GM19351 (cell line): ENCODE measurements around the gene SRL.
A peak's percentile ranks its signal among the peaks of the same experiment; 100 is the strongest.

ENCODE experiments used
- ATAC-seq: cut with Tn5 transposase; IDR thresholded peaks from one replicate; pipeline ENCODE4 v1.9.1; 2021; ENCODE audit warnings: mild to moderate bottlenecking, moderate library complexity; ENCODE audit not compliant: unreplicated experiment

The SRL gene

GRCh38 chr16:4241928-4242283, at the start of gene SRL:
Gene SRL, minus strand, starts transcription at chr16:4242080. Its CDS starts 13 bp downstream, at chr16:4242067.
- no peak for ATAC-seq

DNA sequence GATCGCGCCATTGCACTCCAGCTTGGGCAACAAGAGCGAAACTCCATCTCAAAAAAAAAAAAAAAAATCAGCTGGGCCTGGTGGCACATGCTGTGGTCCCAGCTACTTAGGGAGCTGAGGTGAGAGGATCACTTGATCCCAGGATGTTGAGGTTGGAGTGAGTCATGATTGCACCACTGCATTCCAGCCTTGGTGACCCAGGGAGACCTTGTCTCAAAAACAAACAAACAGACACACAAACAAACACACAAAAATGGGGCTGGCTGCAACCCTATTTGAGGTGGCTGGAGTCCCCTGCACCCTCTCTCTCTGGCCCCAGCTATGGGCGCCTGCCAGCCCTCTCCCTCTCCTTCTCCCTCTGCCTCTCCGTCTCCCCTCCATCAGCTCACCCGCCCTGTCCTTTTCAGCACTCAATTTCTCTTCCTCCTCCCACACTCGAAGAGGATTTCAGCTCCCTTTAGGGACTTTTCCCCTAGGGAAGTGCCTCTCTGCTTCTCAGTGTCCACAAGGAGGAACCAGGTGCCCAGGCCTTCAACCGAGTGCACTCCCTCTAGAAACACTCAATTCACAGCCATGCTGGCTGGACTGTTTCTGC, 48.5 kb upstream of the SRL start:
- no peak for ATAC-seq

- ATAC-seq, result peak; percentile 80
These were observed 46.5 kb upstream of the SRL start for GRCh38 chr16:4288148-4288921.

GRCh38 chr16:4285167-4285566, 43.3 kb upstream of the SRL start:
- ATAC-seq, result no peak

DNA sequence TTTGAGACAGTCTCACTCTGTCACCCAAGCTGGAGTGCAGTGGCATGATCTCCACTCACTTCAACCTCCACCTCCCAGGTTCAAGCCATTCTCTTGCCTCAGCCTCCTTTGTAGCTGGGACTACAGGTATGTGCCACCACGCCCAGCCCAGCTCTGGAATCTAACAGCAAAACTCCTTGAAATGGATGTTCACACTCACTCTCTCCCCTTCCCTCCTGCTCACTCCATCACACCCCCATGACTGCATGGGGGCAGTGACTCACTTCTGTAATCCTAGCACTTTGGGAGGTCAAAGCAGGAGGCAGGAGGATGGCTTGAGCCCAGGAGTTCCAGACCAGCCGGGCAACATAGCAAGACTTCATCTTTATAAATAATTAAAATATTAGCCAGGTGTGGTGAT, 42.1 kb upstream of the SRL start:
- no peak for ATAC-seq

- ATAC-seq, result no peak
These were observed 41.6 kb upstream of the SRL start for GRCh38 chr16:4283441-4283840.

- ATAC-seq, result no peak
These were observed 38.7 kb upstream of the SRL start for GRCh38 chr16:4280625-4281024.

DNA sequence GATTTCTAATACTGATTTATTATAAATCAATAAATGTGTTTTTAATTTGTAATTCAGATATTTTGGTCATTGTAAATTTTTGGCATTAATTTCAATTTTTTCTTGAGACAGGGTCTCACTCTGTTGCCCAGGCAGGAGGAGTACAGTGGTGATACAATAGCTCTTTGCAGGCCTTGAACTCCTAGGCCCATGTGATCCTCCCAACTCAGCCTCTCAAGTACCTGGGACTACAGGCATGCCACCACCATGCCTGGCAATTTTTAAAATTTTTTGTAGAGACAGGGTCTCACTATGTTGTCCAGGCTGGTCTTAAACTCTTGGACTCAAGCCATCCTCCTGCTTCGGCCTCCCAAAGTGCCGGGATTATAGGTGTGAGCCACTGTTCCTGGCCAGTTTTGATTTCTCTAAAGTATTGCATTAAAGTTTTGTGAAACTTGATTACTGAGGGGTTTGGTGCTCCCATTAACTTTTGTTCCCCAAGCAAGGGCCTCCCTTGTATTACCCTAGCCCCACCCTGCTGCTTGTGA, 36.2 kb upstream of the SRL start:
- no peak for ATAC-seq

DNA sequence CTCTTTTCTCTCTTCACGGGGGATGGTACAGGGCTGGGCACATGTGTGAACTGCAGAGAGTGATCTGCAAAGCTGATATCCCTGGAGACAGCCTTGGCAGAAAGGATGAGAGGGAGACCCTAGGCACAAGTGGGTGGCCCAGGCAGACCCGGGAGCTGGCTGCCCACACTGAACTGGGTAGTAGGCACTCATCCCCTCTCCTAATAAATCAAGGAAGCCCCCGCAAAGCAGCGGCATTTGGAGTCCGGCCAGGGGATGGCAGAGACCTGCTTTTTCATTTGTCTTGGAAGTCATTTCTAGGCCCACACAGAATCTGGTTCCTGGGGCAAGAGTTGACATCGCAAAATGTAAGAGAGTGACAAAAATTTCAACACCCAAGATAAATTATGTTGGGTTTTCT, 34.0 kb upstream of the SRL start:
- ATAC-seq, result no peak

DNA sequence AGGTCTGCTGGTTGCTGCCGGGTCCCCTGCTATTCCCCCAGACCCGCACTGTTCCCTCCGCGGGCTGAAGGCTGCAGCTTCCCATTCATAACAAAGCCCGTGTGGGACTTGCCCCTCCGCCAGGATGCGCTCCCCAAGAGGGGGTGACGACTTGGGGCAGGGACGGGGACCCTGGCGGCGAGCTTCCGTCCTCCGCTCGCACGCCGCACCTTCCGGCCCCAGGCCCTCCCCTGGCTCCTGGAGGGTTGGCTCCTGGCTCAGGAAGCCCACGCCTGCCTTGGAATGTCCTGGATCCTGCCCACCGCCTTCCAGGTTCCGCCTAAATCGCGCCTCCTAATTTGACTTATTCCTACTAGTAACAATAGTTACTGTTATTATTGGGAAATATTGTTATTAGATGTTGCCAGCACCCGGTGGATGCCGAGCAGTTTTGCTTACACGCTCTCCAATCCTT, 32.0 kb upstream of the SRL start:
- peak; percentile 20 for ATAC-seq

DNA sequence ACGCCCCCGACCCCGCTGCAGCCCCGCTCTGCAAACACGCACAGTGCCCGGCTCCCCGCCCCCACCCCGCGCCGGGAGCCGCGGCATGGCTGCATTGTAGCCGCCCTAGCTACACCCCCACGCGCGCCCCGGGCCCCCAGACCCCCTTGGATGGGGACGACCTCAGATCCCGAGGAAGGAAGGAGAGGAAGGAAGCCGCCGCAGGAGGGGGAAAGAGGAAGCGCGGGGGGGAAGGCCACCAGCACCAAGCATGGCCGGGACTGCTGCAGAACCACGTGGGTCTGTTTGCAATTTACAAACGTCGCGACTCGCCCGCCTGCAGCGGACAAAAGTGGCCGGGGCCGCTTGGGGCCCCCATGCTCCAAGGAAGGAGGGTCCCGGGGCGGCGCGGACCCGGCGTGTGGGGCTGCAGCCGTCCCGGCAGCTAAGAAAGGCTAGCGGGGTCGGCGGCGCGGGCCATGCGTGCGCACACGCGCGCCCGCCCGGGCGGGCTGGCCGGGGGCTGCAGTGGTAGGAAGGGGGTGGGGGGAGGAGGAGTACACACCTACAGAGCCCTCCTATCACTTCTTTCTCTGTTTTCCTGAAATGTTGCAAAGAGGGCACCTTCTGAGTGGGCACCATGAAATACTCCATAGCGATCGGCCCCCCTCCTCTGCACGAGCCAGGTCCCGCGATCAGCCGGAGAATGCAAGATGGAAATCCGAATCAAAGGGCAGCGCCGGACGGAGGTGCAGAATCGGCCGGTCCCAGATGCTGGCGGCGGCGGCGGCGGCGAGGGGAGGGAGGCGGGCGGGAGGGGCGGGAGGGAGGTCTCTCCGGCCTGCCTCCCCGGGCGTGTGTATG, 30.5 kb upstream of the SRL start:
- peak; percentile 16 for ATAC-seq

- peak; percentile 69 for ATAC-seq
These were observed 29.6 kb upstream of the SRL start for GRCh38 chr16:4271176-4272113.

DNA sequence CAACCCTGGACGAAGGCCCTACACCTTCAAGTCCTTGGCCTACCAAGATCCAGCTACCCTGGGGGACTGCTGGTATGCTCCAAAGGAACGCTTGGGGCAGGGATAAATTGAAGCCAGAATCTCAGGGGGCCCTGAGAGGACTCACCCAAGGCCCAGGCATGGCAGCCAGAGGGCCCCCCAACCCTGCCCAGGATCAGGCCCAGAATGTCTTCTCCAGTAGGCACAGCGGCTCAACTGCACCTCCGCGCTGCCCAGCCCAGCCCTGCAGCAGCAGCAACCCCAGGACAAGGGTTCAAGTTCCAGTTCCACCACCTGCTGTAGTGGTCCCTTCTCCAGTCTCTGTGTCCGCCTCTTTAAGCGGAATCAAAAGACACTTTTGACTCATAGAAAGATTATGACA, 28.7 kb upstream of the SRL start:
- ATAC-seq, result no peak

- no peak for ATAC-seq
These were observed 28.2 kb upstream of the SRL start for GRCh38 chr16:4270091-4270490.

DNA sequence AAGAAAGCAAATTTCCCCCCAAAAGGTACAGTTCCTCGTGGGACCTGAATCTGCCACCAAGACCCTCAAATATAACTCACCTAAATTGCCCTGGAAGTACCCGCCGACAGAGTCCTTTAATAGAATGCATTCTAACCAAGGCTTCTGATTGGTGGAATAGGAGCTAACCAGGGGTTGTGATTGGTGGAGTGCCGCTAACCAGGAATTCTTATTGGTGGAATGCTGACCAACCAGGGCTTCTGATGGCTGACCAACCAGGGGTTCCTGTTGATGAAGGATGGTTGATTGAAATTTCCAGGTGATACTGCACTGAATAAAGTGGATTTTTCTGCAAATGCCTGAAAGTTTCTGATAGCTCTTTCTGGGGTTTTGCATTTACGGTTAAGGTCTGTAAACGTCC, 24.5 kb upstream of the SRL start:
- ATAC-seq, result no peak

- ATAC-seq, result no peak
These were observed 23.8 kb upstream of the SRL start for GRCh38 chr16:4265676-4266075.

DNA sequence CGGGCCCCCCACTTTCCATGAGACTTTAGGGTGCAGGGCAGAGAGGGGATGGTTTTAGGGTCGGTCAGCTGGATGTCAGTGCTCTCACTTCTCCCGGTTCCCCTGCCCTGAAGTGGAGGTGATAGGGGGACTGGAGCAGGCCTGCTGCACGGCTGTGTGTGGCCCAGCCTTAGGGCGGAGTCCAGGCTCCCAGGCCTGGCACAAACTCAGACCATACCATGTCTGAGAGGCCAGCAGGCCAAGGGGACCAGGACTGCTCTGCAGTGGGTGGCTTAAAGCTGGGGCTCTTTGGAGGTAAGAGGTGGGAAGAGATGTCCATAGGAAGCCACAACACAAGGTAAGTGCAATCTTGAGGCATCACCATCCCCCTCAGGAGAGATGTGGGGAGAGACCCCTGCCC, 22.7 kb upstream of the SRL start:
- ATAC-seq, result no peak

GRCh38 chr16:4263504-4264436, 21.9 kb upstream of the SRL start:
- no peak for ATAC-seq

GRCh38 chr16:4262303-4262835, 20.5 kb upstream of the SRL start:
- ATAC-seq, result no peak
